Measurements from ENCODE around the gene ACER3. TPM values are rescaled to one million over a fixed set of nuclear protein-coding genes. Genes with fewer than 3 reads are reported as not detected.
"Not testable (repeated sequence)": the region's sequence is repeated elsewhere in the genome, so short reads cannot be mapped to it uniquely, and the experiment has no call there.

Gene ACER3
- polyA plus RNA-seq, 4 donors: 3.8 to 9.5 (median 6.0) TPM

GRCh38 chr11:77055101-77055561, 194.4 kb downstream of the ACER3 start:
- Histone ChIP-seq H3K9me3 (ENCODE audit: control insufficient read depth in 2 of 2, insufficient read depth in 1 of 2, low read depth in 1 of 2, low read length in 1 of 2) (peaks cover 3 to 27% of the 10 kb centered on the region in 2 donors), H3K4me3 (ENCODE audit: low read depth in 1 of 3, low read length in 3 of 3) (no peak overlapping the region), H3K36me3 (ENCODE audit: control insufficient read depth in 3 of 3, insufficient read depth in 2 of 3, low read depth in 1 of 3, low read length in 3 of 3) (no peaks in the 10 kb centered on the region), H3K27ac (ENCODE audit: low read depth in 1 of 3, low read length in 2 of 3) (no peak overlapping the region), H3K27me3 (ENCODE audit: control insufficient read depth in 3 of 3, insufficient read depth in 3 of 3, low read length in 3 of 3) (no peaks in the 10 kb centered on the region), H3K4me1 (ENCODE audit: control insufficient read depth in 3 of 3, insufficient read depth in 2 of 3, low read depth in 1 of 3, low read length in 2 of 3) (no peaks in the 10 kb centered on the region)
- FAIRE-seq (no peak), DNase-seq (no peak)
- WGBS, 3 donors: 76 to 79% (median 79%) methylated on average over 2 of the region's 2 CpGs

- no peak overlapping the region for H3K27ac ChIP-seq (ENCODE audit: low read depth in 1 of 3, low read length in 2 of 3)
- DNase-seq: no peak
- H3K4me3 ChIP-seq (ENCODE audit: low read depth in 1 of 3, low read length in 3 of 3): no peak overlapping the region
- no peaks in the 10 kb centered on the region for H3K36me3 ChIP-seq (ENCODE audit: control insufficient read depth in 3 of 3, insufficient read depth in 2 of 3, low read depth in 1 of 3, low read length in 3 of 3)
- peaks cover 3 to 27% of the 10 kb centered on the region in 2 donors for H3K9me3 ChIP-seq (ENCODE audit: control insufficient read depth in 2 of 2, insufficient read depth in 1 of 2, low read depth in 1 of 2, low read length in 1 of 2)
- peaks cover 0 to 6% (median 0%) of the 10 kb centered on the region in 3 donors for H3K4me1 ChIP-seq (ENCODE audit: control insufficient read depth in 3 of 3, insufficient read depth in 2 of 3, low read depth in 1 of 3, low read length in 2 of 3)
- no peaks in the 10 kb centered on the region for H3K27me3 ChIP-seq (ENCODE audit: control insufficient read depth in 3 of 3, insufficient read depth in 3 of 3, low read length in 3 of 3)
- FAIRE-seq: no peak
- WGBS, 3 donors: 91 to 95% (median 92%) methylated on average over 5 of the region's 5 CpGs
Observed at GRCh38 chr11:77055913-77056312, 195.2 kb downstream of the ACER3 start.

GRCh38 chr11:77056814-77057402, 196.2 kb downstream of the ACER3 start:
- Histone ChIP-seq H3K4me1 (ENCODE audit: control insufficient read depth in 3 of 3, insufficient read depth in 2 of 3, low read depth in 1 of 3, low read length in 2 of 3) (peaks cover 0 to 6% (median 0%) of the 10 kb centered on the region in 3 donors), H3K27ac (ENCODE audit: low read depth in 1 of 3, low read length in 2 of 3) (no peak overlapping the region), H3K36me3 (ENCODE audit: control insufficient read depth in 3 of 3, insufficient read depth in 2 of 3, low read depth in 1 of 3, low read length in 3 of 3) (no peaks in the 10 kb centered on the region), H3K9me3 (ENCODE audit: control insufficient read depth in 2 of 2, insufficient read depth in 1 of 2, low read depth in 1 of 2, low read length in 1 of 2) (peaks cover 3 to 30% of the 10 kb centered on the region in 2 donors), H3K4me3 (ENCODE audit: low read depth in 1 of 3, low read length in 3 of 3) (no peak overlapping the region), H3K27me3 (ENCODE audit: control insufficient read depth in 3 of 3, insufficient read depth in 3 of 3, low read length in 3 of 3) (no peaks in the 10 kb centered on the region)
- WGBS, 3 donors: 83 to 89% (median 85%) methylated on average over 3 of the region's 3 CpGs
- DNase-seq: no peak
- no peak for FAIRE-seq

GRCh38 chr11:77057938-77058474, 197.3 kb downstream of the ACER3 start:
- no peak for DNase-seq
- Histone ChIP-seq H3K27me3 (ENCODE audit: control insufficient read depth in 3 of 3, insufficient read depth in 3 of 3, low read length in 3 of 3) (no peaks in the 10 kb centered on the region), H3K4me1 (ENCODE audit: control insufficient read depth in 3 of 3, insufficient read depth in 2 of 3, low read depth in 1 of 3, low read length in 2 of 3) (peaks cover 0 to 7% (median 0%) of the 10 kb centered on the region in 3 donors), H3K9me3 (ENCODE audit: control insufficient read depth in 2 of 2, insufficient read depth in 1 of 2, low read depth in 1 of 2, low read length in 1 of 2) (peaks cover 3 to 30% of the 10 kb centered on the region in 2 donors), H3K4me3 (ENCODE audit: low read depth in 1 of 3, low read length in 3 of 3) (no peak overlapping the region), H3K27ac (ENCODE audit: low read depth in 1 of 3, low read length in 2 of 3) (no peak overlapping the region), H3K36me3 (ENCODE audit: control insufficient read depth in 3 of 3, insufficient read depth in 2 of 3, low read depth in 1 of 3, low read length in 3 of 3) (no peaks in the 10 kb centered on the region)
- WGBS, 3 donors: 64 to 79% (median 76%) methylated on average over 9 of the region's 9 CpGs
- no peak for FAIRE-seq

- H3K4me3 ChIP-seq (ENCODE audit: low read depth in 1 of 3, low read length in 3 of 3): no peak overlapping the region
- no peak overlapping the region for H3K27ac ChIP-seq (ENCODE audit: low read depth in 1 of 3, low read length in 2 of 3)
- WGBS, 3 donors: 82 to 100% (median 90%) methylated on average over 2 of the region's 2 CpGs
- no peaks in the 10 kb centered on the region for H3K27me3 ChIP-seq (ENCODE audit: control insufficient read depth in 3 of 3, insufficient read depth in 3 of 3, low read length in 3 of 3)
- peaks cover 0 to 12% (median 0%) of the 10 kb centered on the region in 3 donors for H3K4me1 ChIP-seq (ENCODE audit: control insufficient read depth in 3 of 3, insufficient read depth in 2 of 3, low read depth in 1 of 3, low read length in 2 of 3)
- H3K36me3 ChIP-seq (ENCODE audit: control insufficient read depth in 3 of 3, insufficient read depth in 2 of 3, low read depth in 1 of 3, low read length in 3 of 3): no peaks in the 10 kb centered on the region
- FAIRE-seq: no peak
- H3K9me3 ChIP-seq (ENCODE audit: control insufficient read depth in 2 of 2, insufficient read depth in 1 of 2, low read depth in 1 of 2, low read length in 1 of 2): peaks cover 3 to 30% of the 10 kb centered on the region in 2 donors
- no peak for DNase-seq
Observed at GRCh38 chr11:77058900-77059299, 198.2 kb downstream of the ACER3 start.

- Histone ChIP-seq H3K4me3 (ENCODE audit: low read depth in 1 of 3, low read length in 3 of 3) (no peak overlapping the region), H3K36me3 (ENCODE audit: control insufficient read depth in 3 of 3, insufficient read depth in 2 of 3, low read depth in 1 of 3, low read length in 3 of 3) (no peaks in the 10 kb centered on the region), H3K27ac (ENCODE audit: low read depth in 1 of 3, low read length in 2 of 3) (no peak overlapping the region), H3K4me1 (ENCODE audit: control insufficient read depth in 3 of 3, insufficient read depth in 2 of 3, low read depth in 1 of 3, low read length in 2 of 3) (peaks cover 0 to 19% (median 0%) of the 10 kb centered on the region in 3 donors), H3K27me3 (ENCODE audit: control insufficient read depth in 3 of 3, insufficient read depth in 3 of 3, low read length in 3 of 3) (no peaks in the 10 kb centered on the region), H3K9me3 (ENCODE audit: control insufficient read depth in 2 of 2, insufficient read depth in 1 of 2, low read depth in 1 of 2, low read length in 1 of 2) (peaks cover 3 to 30% of the 10 kb centered on the region in 2 donors)
- FAIRE-seq (no peak), DNase-seq (no peak)
- 89 to 99% (median 94%) methylated on average over 5 of the region's 5 CpGs for WGBS, 3 donors
Observed at GRCh38 chr11:77059806-77060205, 199.1 kb downstream of the ACER3 start.

GRCh38 chr11:77060234-77060633, 199.5 kb downstream of the ACER3 start:
- H3K9me3 ChIP-seq (ENCODE audit: control insufficient read depth in 2 of 2, insufficient read depth in 1 of 2, low read depth in 1 of 2, low read length in 1 of 2): peaks cover 3 to 25% of the 10 kb centered on the region in 2 donors
- H3K27ac ChIP-seq (ENCODE audit: low read depth in 1 of 3, low read length in 2 of 3): no peak overlapping the region
- FAIRE-seq (no peak), DNase-seq (no peak)
- no peaks in the 10 kb centered on the region for H3K27me3 ChIP-seq (ENCODE audit: control insufficient read depth in 3 of 3, insufficient read depth in 3 of 3, low read length in 3 of 3)
- 85 to 92% (median 86%) methylated on average over 4 of the region's 4 CpGs for WGBS, 3 donors
- H3K36me3 ChIP-seq (ENCODE audit: control insufficient read depth in 3 of 3, insufficient read depth in 2 of 3, low read depth in 1 of 3, low read length in 3 of 3): no peaks in the 10 kb centered on the region
- H3K4me1 ChIP-seq (ENCODE audit: control insufficient read depth in 3 of 3, insufficient read depth in 2 of 3, low read depth in 1 of 3, low read length in 2 of 3): peaks cover 0 to 23% (median under 1%) of the 10 kb centered on the region in 3 donors
- H3K4me3 ChIP-seq (ENCODE audit: low read depth in 1 of 3, low read length in 3 of 3): no peak overlapping the region

- peaks cover 2 to 33% (median 5%) of the 10 kb centered on the region in 3 donors for H3K4me1 ChIP-seq (ENCODE audit: control insufficient read depth in 3 of 3, insufficient read depth in 2 of 3, low read depth in 1 of 3, low read length in 2 of 3)
- peaks cover under 1 to 17% of the 10 kb centered on the region in 2 donors for H3K9me3 ChIP-seq (ENCODE audit: control insufficient read depth in 2 of 2, insufficient read depth in 1 of 2, low read depth in 1 of 2, low read length in 1 of 2)
- FAIRE-seq; H3K27me3 ChIP-seq (ENCODE audit: control insufficient read depth in 3 of 3, insufficient read depth in 3 of 3, low read length in 3 of 3); H3K4me3 ChIP-seq (ENCODE audit: low read depth in 1 of 3, low read length in 3 of 3); DNase-seq; H3K27ac ChIP-seq (ENCODE audit: low read depth in 1 of 3, low read length in 2 of 3); H3K36me3 ChIP-seq (ENCODE audit: control insufficient read depth in 3 of 3, insufficient read depth in 2 of 3, low read depth in 1 of 3, low read length in 3 of 3): not testable (repeated sequence)
- 42 to 54% (median 49%) methylated on average over 4 of the region's 4 CpGs for WGBS, 3 donors
Observed at GRCh38 chr11:77061258-77061657, 200.5 kb downstream of the ACER3 start.

All from small intestine (tissue), 7 donors.